HG03457 (cell line): ENCODE results near the gene PAX5.

Experiments used
- ATAC-seq: cut with Tn5 transposase; IDR thresholded peaks from one replicate; pipeline ENCODE4 v1.9.1; 2021; ENCODE audit warnings: moderate number of reproducible peaks; ENCODE audit not compliant: unreplicated experiment

The PAX5 gene

DNA sequence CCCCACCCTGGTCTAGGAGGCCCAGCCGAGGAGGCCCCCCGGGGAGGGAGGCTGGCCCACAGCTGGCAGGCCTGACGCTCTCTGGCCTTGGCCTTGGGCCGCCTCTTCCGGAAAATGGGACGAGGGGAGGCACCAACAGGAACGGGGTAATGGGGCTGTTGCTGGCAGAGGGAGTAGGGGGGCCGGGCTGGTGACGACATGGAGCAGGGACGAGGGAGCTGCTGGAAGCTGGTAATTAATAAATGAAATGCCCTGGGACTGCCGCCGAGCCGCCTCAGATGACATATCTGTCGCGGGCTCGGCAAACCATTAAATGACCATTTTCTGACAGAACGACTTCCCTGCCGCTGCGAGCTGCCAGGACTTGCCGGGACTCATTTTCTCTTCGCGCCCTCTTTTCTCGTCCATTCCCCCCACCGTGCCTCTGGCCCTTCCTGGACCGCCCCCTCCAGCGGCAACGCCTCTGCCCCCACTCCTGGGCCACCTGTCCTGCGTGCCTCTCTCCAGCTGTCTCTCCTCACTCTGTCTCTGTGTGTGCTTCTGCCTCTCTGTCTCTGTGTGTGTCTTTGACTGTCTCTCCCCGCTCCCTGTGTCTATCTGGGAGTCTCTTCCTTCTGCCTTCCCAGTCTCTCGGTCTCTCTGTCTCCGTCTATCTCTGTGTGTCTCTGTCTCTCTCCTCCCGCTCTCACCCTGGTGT, 215.7 kb downstream of the PAX5 start:
- no peak for ATAC-seq

DNA sequence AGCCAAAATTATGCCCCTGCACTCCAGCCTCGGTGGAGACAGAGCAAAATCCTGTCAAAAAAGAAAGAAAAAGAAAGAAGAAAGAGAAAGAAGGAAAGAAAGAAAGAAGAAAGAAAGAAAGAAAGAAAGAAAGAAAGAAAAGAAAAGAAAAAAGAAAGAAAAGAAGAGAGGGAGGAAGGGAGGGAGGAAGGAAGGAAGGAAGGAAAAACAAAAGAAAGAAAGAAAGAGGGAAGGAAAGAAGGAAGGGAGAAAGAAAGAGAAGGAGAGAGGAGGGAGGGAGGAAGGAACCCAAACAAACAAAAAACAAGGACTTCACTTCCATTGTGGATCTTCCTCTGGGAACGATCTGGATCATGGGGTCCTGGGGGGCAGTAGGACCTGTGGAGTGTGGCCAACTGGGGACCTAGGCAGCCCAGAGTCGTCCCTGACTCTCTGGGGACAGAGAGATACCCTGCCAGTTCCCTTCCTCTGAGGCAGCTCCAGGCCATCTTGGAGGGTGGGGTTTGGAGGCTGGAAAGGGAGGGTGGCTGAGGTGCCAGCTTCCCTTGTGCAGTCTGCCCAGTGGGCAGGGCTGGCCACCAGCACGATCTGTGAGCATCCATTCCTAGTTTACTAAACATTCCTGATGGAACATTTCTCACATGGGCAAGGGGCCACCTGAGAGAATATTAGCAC, 216.8 kb downstream of the PAX5 start:
- ATAC-seq = no peak

DNA sequence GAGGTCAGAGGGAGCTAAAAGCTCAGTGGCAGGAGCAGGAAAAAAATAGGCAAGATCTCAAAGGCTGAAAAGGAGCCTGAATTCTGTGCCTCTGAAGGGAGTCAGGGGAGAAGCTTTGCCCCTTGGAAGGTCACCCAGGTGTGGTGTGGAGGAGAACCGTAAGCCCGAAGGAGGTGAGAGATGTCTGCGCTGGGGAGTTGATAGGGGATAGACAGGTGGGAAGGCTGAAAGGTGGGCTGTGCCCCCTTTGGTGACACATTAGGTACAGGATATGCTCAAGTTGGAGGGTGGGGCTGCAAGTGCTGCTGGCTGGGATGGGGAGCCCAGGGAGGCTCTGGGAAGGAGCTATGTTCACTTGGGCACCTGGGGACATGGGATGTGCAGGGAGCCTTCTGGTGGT, 217.7 kb downstream of the PAX5 start:
- ATAC-seq = no peak

DNA sequence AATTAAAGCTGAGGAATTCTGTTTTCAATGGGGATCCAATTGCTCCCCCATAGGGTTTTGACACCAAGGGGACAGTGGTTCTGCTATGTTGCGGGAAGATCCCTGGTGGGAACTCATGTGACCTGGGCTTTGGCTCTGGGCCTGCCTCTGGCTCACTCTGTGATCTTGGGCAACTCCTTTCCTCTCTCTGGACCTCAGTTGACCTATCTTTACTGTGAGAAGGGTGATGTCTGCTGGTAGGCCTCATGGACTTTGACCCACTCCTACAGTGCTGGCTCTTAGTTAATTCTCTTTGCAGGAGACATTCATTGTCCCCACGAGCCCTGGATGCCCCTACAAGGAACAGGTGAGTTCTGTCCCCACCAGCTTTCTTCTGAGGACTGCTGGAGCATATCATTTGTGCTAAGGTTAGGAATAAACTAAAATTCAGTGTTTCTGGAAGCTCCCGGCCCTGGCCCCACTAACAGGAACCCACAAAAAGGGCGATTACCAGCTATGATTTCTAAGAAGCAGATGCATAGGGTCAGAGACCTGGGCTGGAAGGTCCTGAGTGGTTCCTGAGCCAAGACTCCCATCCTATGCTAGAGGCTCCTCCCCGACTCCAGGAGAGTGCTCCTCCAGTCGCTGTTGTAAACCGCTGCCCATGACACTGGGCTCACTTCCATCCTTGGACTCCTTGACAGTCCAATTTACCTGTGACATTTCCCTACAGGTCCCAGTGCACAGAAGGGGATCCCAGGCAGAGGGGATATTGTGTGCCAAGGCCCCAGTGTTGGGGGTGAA, 218.3 kb downstream of the PAX5 start:
- ATAC-seq = no peak

DNA sequence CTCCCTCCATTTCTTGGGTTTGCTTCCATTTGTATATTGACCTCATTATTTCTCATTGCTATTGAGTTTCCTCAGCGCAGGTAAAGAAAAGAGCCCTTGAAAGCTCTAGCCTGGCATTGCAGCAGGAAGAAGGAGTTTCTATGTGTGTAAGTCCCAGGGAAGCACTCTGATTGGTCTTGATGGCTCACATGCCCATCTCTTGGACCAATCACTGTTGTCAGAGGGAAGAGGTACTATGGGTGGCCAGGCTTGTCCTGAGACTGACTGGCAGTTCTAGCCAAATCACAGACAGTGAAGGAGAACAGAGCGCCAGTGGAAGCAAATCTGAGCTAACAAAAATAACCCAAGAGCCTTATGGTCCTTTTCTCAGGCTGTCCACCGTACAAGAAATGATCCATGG, 219.0 kb downstream of the PAX5 start:
- no peak for ATAC-seq

DNA sequence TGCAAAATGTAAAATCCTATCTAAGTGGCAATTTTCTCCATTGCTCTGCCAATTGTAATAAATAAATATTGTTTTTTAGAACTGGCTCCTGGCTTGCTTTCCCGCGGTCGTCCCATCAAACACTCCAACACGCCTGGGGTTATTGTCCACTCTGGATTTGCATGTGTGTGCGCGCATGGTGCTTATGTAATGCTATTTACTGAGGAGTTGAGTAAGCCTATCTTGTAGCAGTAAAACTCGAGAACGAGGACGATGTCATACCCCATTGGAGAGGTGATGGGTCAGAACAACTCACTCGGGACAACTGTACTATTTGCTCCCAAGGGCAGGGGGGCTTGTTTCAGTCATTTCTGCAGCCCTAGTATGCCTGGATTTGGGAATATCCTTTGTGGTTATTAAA, 220.9 kb downstream of the PAX5 start:
- no peak for ATAC-seq

DNA sequence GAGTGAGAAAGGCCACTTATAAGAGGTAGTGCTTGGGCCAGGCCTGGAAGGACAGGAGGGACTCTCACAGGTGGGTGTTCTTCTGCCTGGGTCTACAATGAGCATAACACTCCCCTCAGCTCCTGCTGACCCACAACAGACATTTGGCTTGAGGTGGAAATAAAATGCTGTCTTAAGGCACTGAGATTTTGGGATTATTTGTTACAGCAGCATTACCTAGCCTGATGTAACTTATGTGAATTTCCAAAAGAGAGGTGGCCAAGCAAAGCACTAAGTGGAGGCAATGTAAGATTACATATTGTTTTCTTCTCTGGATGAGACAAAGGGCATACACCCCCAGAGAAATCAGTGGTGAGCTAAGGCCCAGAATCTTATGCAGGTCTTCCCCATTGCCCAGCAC, 221.5 kb downstream of the PAX5 start:
- ATAC-seq = no peak

DNA sequence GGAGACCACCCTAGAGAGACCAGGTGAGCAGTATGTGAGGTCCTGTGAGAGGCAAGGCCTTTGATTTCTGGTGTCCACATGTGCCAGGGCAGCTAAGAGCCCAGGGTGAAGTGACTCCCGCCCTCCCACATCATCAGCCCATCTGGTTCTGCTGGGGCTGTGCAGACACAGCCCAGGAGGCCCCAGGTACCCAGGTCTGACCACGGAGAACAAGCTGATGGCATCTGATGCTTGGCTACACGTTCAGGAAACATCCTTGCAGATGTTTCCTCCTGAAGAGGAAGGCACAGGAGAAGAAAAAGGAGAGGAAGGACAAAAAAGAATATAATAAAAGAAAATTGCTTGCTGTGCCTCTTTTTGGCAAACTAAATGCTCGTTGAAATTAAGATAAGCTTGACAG, 225.8 kb downstream of the PAX5 start:
- no peak for ATAC-seq

DNA sequence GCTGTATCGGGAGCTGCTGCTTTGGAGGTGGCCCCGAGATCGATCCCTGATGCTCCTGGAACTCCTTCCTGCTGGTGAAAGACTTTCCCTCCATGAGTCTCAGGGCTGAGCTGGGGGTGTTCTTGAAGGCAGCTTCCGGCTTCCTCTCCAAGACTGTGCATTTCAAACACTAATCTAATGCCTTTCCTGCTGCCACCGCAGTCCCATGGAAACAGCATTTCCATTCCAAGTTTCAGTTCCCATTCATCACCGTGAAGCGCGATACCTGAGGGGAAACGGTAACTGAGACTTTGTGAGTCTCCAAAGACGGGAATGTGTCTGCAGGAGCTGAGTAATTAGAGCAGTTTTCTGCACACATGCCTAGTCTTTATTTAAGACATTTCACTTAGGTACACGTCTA, 230.1 kb downstream of the PAX5 start:
- no peak for ATAC-seq

DNA sequence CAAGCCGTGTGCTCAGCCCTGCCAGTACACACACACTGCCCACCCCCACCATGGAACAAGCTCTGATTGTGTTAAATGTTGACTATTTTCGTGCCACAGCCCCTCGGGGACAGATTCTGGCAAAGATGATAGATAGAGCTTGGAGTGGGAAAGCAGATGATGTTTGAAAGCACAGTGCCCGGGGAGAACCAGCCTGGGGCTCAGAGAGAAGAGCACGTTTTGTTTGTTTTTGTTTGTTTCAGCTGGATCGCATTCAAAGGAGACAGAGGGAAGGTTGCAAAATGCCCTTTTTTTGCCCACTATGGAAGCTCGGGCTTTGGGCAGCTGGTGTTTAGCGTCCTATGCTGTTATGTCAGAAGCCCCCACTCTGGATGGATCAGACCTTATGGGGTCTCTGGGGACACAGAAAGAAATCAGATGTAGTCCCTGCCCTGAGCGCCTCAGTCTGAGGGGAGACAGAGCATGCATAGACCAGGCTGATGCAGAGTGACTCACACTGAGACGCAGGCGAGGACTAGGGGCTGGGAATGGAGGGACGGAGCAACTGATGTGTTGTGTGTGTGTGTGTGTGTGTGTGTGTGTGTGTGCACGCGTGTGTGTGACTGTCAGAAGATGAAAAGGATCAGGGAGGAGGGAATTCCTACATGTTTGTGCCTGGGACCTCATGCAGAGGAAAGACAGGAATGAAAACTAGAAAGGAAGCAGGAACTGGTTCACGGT, 231.7 kb downstream of the PAX5 start:
- ATAC-seq = no peak

DNA sequence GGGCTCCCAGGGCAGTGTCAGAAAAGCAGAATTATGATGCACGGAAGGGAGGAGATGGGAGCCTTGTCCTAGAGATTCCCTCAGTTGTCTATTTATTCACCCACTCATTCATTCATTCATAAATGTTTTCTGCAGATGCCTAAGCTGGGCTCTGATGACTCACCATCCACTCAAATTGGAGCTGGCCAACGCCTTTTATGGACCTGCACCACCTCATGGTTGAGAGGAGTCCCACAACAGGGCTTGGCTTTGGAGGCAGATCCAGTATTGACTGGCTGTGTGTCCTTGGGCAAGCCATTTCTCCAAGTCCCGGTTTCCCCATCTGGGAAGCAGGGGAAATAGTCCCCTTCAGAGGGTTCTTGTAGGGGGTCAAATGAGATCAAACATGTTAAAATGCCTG, 233.6 kb downstream of the PAX5 start:
- ATAC-seq = no peak

DNA sequence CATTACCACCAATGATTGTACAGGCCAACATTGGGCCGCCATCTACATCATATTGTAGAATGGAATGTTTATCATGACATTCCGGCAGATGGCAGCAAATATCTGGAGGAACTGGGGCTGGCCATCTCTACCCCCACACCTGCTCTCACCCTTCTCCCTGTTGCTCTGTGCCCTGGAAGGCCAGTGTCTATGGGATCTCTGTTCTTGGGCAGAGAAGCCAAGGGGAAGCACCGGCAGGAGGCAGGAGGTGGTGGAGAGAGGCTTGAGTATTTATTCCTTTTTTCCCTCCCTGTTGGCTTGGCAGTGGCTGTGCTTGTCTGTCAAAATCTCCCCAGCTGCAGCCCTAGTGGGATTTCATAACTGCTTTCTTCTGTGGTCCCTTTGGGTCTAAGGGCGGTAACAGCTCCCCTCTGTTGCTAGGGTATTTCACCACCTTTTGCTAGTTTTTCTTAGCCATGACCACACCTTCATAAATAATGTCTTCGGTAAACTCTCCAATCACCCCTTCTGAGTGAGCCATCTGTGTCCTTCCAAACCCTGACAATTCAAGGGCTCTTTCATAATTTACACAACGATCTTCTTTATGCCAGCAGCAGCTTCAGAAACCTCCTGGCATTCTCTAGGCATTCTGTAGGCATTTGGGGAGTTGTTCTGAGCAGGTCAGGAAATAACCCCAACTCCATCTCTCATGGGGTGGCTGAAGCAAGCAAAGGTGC, 235.6 kb downstream of the PAX5 start:
- no peak for ATAC-seq

DNA sequence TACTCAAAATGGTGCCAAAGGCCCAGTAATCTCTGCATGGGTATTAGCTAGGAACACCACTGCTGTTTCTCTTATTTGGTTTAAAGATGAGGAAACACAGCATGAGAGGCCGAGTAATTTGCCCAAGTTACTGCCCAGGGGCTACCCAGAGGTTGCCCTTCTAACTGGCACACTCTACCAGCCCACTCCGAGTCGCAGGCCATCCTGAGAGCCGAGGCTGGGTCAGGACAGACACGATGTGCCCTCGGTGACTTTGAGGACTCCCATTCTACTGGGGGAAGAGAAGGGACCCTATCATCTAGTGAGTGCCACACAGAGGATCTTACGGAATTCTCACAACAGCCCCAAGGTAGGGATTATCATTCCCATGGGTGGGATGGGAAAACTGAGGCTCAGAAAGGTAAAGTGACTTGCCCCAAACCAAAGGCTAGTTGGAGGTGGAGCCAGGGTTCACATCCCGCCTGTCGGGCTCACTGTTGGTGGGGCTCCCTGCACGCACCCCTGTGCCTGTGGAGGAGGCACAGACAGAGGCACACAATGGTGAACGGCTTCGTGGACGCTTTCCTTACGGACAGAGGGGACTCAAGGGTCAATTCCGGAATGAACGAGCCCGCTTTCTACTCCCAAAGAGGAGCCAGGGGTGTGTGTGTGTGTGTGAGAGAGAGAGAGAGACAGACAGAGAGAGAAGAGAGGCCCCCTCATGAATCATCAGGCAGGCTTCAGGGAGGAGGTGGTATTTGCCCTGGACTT, 236.4 kb downstream of the PAX5 start:
- no peak for ATAC-seq

DNA sequence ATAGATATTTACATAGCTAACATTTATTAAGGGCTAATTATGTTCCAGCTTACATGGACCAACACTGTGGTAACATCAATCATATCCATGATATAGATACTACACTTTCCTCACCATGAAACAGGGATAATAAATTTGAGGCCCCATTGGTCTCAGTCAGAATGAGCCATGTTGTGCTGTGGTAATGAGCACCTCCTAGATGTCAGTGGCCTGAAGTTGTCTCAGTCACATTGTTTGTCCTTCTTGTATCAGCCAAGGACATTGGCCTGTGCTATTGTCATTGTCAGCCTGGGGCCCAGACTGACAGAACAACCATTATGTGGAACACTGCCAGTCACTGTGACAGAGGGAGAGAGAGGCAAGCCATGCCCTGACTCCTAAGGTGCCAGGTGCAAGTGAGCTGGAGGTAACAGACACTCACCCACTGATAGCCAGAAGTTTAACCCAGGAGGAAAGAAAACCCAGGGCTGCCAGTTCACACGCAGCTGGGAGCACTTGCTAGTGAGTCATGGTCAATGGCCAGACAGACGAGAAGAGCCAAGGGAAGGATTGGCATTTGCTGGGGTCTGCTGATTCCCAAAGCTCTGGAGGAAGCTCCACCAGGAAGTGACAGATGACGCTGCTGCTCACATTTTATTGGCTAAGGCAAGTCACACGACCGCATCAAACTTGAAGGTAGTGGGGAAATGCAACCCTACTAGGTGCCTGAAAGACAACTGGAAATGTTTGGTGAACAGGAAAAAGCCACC, 237.2 kb downstream of the PAX5 start:
- no peak for ATAC-seq

DNA sequence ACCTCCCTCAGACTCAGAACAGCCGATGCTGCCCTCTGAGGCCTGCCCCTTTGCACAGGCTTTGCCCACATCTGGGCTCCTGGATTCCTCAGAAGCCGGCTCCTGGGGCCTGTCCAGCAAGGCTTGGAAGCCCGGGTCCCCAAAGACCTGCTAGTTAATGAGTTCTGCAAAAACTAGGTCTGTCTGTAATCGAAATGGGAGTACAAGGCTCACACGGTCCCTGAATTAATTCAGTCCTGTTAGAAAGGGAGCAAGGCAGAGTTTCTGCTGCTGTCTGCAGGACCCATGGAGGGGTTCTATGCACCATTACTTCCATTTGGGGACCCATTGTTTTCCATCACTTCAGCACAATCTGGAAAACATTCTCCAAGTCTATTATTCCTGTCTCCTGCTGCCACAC, 239.6 kb downstream of the PAX5 start:
- ATAC-seq = no peak

DNA sequence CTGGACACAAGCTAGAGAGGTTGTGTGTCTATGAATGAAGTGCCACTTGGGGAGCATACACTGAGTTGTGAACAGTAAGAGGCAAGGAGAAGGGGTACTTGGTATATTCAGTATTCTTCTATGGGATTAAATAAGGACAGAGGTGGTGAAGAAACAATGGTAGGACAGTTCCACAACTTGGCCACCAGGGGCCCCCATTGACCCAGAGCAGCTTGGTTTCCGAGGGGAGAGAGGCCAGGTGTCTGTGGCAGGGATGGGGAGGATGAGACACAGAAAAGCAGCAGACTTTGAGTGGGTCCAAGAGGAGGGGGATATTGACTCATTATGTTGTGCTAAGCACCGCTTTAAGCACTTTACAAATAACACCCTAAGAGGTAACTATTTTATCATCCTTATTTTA, 240.8 kb downstream of the PAX5 start:
- no peak for ATAC-seq

DNA sequence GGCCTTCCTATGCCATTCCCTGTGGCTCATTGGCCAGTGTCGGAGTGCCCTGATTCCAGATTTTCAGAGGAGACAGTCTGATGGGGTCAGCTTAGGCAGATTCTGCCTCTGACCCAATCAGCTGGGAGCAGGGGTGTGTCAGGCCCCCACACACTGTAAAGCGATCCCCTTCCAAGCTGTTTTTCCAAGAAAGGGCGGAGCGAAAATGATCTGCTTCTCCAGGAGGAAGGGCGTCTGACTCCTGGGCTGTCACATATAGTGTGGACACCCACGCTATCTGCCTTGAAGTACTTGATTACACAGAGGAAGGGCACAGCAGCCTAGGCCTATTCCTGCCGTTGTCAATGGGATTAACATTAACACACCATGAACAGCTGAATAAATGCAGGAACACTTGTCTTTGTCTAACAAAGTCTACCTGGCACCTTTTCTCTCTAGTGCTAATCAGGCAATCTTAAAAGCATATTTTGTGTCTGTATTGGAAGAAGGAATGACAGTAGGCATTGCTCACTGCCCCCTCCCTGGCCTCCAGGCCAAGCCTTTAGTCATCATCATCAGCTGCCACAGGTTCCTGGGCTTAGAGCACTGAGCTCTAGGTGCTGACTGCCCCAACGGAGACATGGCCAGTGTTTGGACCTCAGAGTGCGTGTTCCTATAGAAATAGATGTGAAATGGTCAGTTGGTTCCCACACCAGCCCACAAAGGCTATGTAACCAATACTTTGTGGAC, 242.7 kb downstream of the PAX5 start:
- ATAC-seq = no peak

DNA sequence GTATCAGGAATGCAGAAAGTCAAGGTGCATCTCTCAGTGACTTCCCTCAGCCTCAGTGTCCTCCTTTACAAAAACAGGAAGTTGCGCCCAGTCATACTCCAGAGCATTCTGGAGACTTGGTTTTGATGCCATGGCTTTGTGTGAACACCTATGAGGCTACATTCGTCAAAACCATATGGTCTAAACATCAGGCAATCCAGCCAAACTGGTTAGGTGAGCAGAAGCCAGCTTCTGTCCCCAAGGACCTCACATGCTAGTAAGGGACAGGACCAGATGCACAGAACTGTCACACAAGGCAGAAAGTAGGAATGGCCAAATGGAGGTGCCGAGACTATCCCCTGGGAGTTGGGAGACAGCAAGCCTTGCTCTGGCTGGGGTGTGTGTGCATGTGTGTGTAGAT, 244.2 kb downstream of the PAX5 start:
- no peak for ATAC-seq

DNA sequence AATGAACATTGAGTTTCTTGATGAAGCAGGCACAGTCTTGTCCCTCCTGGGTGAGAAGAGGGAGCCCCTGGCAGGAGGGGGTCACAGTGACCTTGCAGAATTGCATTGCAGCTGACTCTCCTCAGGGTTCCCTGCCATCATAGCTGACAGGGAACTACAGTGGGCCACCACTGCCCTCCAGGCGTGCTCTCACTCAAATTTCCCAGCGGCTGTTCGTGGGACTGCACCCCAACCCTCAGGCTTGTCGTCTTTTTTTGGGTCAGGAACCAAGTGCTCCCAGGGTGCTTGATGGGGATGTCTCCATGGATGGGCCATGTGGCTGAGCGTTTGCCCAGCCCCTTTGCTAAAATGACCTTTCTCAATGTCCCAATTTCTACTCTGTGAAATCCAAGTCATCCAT, 245.5 kb downstream of the PAX5 start:
- ATAC-seq = no peak
